AG10803 (cell line): ENCODE data around the gene OR8J3.
"Not testable (repeated sequence)": the region's sequence is repeated elsewhere in the genome, so short reads cannot be mapped to it uniquely, and the experiment has no call there.

ENCODE experiments used
- DNase-seq: peaks from one replicate; pipeline ENCODE4 v3.0.0; 2010; ENCODE audit warnings: low read depth
- H3K4me3 ChIP-seq: 2 replicates; pipeline ENCODE4 v1.5.1; 2011; ENCODE audit warnings: mild to moderate bottlenecking, low read length, control low read depth
- TF ChIP-seq, protein P1 (sequence below): conservative IDR thresholded peaks from 2 replicates; pipeline ENCODE4 v1.5.1; 2011; ENCODE audit warnings: mild to moderate bottlenecking, low read length, control low read depth, inconsistent platforms

The OR8J3 gene

DNA sequence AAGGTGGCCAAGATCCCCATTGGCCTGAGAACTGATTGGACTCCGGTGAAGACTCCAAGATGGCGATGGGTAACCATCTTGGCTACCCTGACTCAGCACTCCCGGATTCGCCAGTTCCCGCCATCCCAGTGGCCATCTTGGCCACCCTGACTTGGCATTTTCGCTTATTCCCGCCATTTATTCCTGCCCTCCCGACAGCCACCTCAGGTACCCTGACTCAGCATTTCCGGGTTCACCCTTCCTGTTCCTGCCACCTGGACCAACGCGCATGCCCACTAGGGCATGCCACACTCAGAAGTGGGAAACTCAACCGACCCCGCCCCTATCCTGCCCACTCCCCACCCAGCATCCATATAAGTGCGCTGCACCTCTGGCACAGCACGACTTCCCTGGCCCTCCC, 12.3 kb upstream of the OR8J3 start:
- TF ChIP-seq, protein P1, sequence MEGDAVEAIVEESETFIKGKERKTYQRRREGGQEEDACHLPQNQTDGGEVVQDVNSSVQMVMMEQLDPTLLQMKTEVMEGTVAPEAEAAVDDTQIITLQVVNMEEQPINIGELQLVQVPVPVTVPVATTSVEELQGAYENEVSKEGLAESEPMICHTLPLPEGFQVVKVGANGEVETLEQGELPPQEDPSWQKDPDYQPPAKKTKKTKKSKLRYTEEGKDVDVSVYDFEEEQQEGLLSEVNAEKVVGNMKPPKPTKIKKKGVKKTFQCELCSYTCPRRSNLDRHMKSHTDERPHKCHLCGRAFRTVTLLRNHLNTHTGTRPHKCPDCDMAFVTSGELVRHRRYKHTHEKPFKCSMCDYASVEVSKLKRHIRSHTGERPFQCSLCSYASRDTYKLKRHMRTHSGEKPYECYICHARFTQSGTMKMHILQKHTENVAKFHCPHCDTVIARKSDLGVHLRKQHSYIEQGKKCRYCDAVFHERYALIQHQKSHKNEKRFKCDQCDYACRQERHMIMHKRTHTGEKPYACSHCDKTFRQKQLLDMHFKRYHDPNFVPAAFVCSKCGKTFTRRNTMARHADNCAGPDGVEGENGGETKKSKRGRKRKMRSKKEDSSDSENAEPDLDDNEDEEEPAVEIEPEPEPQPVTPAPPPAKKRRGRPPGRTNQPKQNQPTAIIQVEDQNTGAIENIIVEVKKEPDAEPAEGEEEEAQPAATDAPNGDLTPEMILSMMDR: no peak
- no peak for DNase-seq
- no peak overlapping the region for H3K4me3 ChIP-seq

DNA sequence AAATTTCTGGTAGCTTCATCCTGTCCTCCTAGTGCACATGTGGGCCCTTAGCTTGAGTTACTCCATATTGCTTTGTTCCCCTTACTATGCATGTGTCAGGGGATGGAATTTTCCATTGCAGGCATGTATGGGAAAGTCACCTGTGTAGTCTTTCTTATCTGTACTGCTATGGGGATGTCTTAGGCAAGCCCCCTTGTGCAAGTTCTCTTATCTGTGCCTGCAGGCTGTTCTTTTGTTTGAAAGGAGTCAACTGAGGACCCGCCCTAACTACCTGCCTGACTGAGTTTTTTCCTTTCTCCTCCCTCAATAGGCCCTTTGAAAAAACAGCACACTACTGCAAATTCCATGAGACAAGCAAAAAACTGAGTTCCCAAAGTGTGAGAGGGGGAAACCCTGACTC, 11.4 kb upstream of the OR8J3 start:
- no peak overlapping the region for H3K4me3 ChIP-seq
- TF ChIP-seq, protein P1: no peak
- DNase-seq: no peak

DNA sequence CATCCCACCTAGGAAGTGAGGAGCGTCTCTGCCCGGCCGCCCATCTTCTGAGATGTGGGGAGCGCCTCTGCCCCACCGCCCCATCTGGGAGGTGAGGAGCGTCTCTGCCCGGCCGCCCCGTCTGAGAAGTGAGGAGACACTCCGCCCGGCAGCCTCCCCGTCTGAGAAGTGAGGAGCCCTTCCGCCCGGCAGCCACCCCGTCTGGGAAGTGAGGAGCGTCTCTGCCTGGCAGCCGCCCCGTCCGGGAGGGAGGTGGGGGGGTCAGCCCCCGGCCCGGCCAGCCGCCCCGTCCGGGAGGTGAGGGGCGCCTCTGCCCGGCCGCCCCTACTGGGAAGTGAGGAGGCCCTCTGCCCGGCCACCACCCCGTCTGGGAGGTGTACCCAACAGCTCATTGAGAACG, 3.7 kb upstream of the OR8J3 start:
- H3K4me3 ChIP-seq, DNase-seq: not testable (repeated sequence)

DNA sequence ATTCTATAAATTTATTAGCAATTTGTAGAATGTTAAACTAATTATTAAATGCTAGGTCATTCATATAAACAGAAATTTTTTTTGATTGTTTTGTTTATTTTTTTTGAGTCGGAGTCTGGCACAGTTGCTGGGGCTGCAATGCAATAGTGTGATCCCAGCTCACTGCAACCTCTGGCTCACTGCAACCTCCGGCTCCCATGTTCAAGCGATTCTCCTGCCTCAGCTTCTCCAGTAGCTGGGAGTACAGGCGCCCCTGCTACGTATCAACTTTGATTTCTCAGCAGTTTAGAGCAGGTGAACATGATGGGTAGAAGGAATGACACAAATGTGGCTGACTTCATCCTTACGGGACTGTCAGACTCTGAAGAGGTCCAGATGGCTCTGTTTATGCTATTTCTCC, 17.9 kb downstream of the OR8J3 start, which contains the start of gene OR8H3:
TSS of gene OR8H3 (plus strand) at position 301 of the 400 bp plus-strand sequence. CDS start at position 301, 0 bp downstream.
- DNase-seq: no peak
- no peak within 1 kb of the TSS for H3K4me3 ChIP-seq
- TF ChIP-seq, protein P1: no peak

DNA sequence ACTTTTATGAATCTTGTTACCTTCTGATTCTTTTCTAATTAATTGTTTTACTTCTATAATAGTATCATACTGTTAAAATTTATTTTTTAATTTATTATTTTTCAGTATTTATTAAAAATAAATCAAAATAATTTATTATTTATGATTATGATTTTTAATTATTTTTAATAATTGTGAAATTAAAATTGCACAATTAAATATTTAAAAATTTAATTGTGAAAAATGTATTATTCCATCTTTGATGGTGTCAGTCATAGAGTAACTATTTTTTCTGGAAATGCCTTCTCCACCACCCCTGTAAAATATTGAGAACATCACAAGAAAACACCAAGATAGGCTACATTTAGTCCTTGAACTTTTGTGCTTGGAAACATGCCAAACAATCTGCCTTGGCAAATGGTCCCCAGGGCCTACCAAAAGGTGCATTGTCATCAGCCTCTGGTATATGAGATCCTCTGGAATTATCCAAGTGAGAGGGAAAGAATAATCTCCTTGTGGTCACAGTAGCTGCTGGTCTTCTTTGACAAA, 36.7 kb downstream of the OR8J3 start, which contains the start of gene OR8H2:
TSS of gene OR8H2 (plus strand) at position 478 of the 528 bp plus-strand sequence. CDS start 1,356 bp downstream, outside the sequence.
- TF ChIP-seq, protein P1: no peak

DNA sequence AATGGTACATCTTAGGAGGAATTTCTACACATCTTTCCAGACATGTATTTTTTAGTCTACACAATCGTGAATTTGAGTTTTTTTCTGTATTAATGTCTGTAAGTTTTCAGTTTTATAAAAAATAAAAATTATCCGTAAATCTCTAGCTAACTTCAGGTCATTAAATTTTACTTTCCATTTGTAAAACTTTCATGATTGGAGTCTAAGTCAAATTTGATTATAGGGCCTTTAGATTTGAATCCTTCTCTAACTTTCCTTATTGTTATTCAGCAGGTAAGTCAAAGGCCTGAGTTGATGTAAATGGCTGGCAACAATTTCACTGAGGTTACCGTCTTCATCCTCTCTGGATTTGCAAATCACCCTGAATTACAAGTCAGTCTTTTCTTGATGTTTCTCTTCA, 47.0 kb downstream of the OR8J3 start, which contains the start of gene OR8I2:
TSS of gene OR8I2 (plus strand) at position 301 of the 400 bp plus-strand sequence. CDS start at position 301, 0 bp downstream.
- no peak within 1 kb of the TSS for H3K4me3 ChIP-seq
- TF ChIP-seq, protein P1: no peak
- no peak for DNase-seq

More for the DNA sequence above, 36.7 kb downstream of the OR8J3 start, which contains the start of gene OR8H2:
- no peak within 1 kb of the TSS for H3K4me3 ChIP-seq
- no peak for DNase-seq

DNA sequence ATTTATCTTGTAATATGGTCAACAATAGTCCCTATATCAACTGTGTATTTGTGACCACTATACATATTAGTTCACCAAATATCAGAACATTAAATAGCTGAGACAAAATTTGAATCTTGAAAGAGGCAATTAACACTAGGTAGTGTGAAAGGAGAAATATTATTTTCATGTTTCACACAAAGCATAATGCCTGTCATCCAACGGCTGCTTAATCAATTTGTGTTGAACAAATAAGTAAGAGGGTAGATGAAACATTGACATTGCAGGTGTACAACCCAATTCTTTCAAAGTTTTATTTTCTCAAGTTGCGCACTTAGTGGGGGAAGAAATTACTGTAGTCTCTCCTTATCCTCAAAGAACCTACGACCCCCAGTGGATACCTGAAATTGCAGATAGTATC, 50.3 kb downstream of the OR8J3 start:
- no peak overlapping the region for H3K4me3 ChIP-seq
- no peak for DNase-seq
- TF ChIP-seq, protein P1: no peak
